GM12873 (cell line): ENCODE data around the gene NMNAT2.

ENCODE experiments used
- TF ChIP-seq, protein P1 (sequence below): IDR thresholded peaks from 2 replicates; pipeline ENCODE4 v1.5.1; 2012; ENCODE audit warnings: low read depth, mild to moderate bottlenecking, moderate library complexity, low read length, control low read depth; ENCODE audit not compliant: insufficient read depth; ENCODE audit errors: missing control alignments

NMNAT2 gene

DNA sequence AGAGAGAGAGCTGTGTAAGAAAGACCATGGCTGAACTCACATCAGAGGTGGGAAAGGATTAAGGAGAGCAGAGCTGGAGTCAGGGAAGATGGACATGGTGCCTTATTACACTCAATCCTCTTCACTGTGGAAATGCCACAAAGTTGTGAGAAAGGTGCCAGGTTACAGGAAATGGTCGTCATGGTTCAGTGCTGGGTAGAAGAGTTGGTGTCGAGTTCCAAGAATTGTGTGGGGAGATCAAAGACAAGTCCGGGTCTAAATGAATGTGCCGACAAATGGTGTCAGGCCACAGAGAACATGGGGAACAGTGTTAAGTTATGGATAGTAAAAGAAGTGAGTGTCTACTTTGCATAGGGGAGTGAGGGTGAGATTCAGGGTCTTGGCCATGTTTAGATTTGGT is 191.2 kb downstream of the NMNAT2 start:
- TF ChIP-seq, protein P1, sequence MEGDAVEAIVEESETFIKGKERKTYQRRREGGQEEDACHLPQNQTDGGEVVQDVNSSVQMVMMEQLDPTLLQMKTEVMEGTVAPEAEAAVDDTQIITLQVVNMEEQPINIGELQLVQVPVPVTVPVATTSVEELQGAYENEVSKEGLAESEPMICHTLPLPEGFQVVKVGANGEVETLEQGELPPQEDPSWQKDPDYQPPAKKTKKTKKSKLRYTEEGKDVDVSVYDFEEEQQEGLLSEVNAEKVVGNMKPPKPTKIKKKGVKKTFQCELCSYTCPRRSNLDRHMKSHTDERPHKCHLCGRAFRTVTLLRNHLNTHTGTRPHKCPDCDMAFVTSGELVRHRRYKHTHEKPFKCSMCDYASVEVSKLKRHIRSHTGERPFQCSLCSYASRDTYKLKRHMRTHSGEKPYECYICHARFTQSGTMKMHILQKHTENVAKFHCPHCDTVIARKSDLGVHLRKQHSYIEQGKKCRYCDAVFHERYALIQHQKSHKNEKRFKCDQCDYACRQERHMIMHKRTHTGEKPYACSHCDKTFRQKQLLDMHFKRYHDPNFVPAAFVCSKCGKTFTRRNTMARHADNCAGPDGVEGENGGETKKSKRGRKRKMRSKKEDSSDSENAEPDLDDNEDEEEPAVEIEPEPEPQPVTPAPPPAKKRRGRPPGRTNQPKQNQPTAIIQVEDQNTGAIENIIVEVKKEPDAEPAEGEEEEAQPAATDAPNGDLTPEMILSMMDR: no peak

DNA sequence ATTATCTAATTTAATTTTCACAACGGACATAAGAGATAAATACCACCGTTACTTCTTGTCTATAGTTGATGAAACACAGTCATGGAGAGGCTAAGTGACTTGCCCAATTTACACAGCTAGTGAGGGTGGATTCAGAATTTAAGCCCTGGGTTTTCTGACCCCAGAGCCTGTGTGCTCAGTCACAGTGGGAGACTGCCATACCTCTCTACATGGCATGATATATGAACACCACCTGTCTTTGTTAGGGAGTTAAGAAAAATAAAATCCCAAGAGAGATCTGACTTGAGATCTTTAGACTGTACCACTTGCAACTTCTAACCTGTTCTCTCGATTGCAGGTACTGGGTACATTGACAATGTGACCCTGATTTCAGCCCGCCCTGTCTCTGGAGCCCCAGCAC is 191.8 kb downstream of the NMNAT2 start:
- TF ChIP-seq, protein P1: no peak

DNA sequence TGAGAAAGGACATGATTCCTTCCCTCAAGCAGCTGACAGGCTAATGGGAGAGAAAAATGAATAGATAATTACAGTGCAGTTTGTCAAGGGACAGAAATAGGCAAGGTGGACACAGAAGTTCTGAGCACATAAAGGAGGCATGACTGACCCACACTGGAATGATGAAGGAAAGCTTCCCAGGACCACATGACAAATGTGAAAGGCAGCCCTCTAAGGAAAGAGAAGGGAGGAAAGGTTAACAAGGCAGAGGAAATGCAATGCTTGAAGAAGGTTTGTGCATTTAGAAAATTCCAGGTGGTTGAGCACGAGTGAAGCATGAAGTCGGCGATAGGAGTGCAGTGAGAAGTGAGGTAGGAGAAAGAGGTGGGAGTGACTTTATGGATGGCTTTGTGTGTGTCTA is 194.7 kb downstream of the NMNAT2 start:
- TF ChIP-seq, protein P1: no peak

DNA sequence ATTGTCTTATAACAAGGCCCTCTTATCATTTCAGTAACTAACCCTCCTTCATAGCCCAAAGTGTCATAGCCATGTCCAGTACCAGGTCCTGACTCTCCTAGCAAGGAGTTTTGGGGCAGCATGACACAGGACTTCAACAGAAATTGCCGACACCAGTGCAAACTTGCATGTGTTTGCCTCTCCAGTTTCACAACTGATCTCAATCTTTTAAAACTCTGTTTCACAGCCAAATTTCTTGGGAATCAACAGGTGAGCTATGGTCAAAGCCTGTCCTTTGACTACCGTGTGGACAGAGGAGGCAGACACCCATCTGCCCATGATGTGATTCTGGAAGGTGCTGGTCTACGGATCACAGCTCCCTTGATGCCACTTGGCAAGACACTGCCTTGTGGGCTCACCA is 195.3 kb downstream of the NMNAT2 start:
- TF ChIP-seq, protein P1: no peak

DNA sequence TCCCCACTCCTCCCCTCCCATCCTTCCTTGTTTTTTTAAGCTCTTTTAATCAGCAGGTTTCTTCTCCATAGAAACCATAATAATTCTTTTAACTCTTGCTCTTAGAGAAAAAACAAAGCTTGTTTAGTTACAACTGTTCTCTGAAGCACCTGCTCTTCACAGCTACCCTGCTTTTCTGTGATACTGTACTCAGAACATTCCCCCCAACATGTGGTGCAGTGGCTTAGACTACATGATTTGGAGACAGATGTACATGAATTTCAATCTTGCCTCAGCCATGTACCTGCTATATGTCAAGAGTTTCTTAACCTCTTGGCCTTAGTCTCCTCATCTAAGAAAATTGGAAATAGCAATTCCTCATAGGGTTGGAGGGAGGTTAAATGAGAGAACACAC is 198.6 kb downstream of the NMNAT2 start:
- TF ChIP-seq, protein P1: no peak

DNA sequence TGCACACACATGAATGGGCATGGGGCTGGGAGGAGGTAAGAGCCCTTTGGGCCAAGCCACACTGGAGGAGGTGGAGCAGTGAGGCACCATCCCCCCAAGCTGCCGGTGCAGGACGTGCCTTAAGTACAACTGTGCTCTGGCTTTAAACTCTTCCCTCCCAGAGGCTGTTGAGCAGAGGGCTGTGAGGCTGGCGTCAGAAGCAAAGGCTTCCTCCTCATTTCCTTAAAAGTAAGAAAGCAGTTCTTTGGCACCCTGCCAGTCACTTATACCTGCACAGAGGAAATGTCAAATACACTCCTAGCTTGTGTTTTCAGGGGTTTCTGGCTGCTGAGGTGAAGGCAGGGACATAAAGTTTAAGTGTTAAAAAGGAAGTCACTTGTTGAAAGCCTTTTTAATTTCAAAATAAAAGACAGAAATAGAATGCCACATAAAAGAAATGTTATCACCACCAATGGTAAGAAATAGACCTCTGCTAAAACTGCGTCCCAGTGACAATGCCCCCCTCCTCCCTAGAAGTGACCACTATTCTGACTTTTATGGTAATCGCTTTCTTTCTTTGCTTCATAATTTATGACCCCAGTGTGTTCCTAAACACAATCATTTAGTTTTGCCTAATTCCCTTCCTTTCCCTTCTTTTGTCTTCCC is 199.1 kb downstream of the NMNAT2 start:
- TF ChIP-seq, protein P1: no peak

DNA sequence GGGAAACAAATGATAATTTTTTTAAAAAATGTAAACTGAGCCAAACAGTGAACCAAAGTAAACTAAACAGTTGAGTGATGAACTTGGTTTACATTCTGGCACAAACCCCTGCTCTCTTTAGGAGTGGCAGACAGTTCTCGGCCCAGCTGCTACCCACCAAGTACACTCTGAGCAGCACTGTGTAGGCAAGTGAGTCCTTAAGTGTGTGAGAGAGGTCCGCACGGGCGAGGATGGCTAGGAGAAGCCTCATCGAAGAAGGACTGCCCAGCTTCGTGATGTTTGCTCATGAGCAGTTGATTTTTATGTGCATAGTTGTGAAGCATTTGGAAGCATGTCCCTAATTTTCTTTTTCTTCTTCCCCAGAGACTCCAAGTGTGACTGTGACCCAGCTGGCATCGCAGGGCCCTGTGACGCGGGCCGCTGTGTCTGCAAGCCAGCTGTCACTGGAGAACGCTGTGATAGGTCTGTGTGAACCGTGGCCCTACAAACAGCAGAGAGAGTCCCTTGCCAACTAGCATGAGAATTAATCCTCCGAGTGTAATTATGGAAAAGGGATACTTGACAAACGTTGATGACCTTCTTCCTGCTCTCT is 200.1 kb downstream of the NMNAT2 start:
- TF ChIP-seq, protein P1: no peak
